NCI-H1105 treated with DMSO at 0.1 percent for 48 hours (cell line): ENCODE data around the gene RRAS.

Source experiments
- DNase-seq: peaks from one replicate; lab custom pipeline; 2025; lab: John Stamatoyannopoulos, UW

The RRAS gene

DNA sequence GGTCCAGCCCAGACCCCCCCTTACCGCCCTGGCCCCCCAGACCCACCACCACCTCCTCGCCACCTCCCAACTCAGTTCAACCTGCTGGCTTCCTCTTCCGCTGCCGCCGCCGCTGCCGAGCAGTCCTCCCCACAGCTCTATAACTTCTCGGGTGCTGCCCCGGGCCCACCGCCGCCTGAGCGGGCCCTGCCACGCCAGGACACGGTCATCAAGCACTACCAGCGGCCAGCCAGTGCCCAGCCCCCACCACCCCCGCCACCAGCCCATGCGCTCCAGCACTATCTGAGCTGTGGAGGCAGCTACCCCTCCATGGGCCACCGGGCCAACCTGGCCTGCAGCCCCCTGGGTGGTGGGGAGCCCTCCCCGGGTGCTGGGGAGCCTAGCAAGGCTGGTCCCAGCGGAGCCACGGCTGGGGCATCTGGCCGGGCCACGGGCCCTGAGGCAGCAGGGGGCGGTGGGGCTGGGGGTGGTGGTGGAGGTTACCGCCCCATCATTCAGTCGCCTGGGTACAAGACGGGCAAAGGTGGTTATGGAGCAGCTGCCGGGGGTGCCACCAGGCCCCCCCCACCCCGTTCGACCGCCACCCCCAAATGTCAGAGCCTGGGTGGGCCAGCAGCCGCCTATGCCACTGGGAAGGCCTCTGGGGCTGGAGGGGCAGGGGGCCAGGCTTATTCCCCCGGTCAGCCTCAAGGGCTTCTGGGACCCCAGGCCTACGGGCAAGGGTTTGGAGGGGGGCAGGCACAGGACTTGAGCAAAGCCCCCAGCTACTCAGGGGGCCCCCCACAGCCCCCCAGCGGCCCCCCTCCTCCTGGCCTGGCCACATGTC is 44.7 kb downstream of the RRAS start:
- no peak for DNase-seq

DNA sequence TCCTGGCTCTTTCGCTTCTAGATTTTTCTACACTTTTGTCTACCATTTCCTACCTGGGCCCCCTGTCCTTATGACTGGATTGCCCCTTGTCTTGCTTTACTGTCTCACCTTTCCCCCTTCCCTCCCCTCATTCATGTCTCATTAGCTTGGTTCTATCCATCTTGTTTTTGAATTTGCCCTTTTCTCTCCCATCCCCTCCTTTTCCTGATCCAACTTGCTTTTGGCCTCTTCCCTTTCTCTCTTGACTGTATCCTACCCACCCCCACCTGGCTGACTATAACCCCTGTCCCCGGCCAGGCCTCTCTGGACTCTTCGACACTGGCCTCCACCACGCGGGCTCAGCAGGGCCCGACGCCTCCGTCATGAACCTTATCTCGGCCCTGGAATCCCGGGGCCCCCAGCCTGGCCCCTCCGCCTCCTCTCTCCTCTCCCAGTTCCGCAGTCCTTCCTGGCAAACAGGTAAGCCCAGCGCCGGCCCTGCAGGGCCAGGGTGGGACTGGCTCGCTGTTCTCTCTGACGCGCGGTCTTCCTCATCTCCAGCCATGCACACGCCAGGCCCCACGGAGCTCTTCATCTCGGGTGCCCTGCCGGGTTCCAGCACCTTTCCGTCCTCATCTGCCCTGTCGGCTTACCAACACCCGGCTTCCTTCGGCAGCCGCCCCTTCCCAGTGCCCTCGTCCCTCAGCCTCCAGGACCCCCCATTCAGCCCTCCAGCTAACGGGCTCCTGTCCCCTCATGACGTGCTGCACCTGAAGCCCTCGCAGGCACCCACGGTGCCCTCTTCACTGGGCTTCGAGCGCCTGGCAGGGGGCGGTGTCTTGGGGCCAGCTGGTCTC is 45.6 kb downstream of the RRAS start:
- DNase-seq = no peak

DNA sequence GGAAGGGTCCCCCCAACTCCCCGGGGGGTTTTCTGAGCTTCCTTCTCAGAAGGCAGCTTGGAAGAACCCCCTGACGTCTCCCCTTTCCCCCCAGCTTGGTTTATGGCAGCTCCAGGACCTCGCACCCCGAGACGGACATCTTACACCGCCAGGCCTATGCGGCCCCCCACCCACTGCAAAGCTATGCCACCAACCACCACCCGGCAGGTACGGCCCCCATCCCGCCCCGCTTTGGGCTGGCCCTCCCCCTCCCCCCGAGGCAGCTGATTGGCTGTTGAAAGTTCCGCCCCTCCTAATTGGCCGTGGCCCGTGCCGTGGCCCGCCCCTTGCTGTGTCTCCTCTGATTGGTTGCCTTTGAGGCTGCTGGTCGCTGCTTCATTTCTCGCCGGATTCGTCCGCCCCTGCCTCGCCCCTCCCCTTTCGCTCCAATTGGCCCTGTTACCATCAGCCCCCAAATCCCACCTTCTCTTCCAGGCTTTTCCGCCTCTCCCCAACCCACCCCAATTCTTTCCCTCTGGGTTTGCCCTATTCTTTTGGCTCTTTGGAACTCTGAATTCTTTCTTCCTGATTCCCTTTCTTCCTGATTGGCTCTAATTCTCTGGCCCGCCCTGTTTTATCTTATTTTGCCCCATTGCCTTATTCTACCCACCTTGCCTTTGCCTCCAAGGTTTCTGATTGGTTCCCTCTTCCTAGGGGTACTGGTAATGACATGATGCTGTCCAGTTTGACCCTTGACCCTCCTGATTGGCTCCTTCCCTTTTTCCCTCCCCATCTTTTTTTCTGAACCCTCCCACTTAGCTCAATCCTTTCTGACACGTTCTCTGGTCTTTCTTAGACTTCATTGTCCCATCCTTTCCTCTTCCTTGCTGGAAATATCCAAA is 46.5 kb downstream of the RRAS start:
- DNase-seq = peak; percentile 95

DNA sequence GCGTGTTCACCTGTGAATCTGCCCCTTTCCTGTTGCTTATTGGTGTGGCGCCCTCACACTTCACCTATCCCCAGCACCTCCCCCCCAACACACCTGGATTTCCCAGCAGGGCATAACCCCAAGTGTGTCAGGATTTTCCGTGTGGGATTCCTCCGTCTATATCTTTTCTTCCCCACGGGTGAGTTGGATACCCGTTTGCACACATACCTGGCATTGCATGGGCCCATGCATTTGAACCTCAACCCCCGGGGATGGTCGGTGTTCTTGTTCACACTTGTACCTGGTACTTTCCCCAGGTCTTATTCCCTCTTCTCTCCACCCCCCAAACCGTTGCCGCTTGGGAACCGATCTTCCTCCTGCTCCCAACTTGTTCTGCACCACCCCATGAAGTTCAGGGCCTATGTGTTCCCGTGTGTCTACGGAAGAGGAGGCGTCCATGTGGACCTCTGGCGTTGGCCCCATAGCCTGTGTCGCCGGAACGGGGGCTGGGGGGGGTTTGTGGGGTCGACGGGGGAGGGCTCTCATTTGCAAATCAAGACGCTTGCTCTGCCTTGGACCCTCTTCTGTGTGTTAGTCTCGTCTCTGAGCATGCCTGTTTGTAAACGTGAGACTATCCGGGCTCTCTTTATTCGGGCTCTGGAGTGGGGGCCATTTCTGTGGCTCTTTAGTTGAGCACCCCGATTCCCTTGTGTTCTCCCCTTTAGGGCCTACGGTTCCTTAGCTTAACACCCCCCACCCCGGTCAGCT is 47.3 kb downstream of the RRAS start:
- DNase-seq = peak; percentile 39

DNA sequence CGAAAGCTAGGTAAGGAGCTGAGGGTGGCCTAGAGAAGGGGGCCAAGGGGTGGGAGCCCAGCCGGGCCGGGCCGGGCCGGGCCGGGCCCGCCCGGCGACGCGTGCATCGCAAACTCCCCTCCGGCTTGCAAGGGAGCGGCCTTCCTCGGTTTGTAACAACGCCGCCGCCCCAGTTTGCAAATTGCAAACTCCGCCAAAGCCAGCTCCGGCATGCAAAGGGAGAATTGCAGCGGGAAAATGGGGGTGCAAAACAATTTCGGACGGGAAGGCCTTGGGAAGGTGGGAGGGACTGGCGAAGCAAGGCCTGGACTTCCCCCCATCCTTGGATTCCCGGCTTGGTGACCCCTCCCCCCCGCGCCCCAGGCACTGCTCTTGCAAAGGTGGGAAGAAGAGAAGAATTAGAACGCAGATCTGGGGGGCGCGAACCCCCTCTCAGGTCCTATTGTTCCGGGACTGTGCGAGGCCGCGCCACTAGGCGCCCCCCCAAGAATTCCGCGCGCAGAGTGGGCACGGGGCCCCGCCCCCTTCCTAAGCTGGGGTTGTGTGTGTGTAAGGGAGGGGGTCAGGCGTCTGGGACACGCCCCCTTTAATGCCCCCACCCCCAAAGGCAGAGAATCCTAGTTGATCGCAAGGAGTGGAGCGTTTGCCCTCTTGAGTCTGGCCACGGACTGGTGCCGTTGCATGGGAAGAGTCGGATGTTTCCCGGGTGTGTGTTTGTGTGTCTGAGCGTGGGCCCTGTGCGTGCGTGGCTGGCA is 48.0 kb downstream of the RRAS start:
- peak; percentile 45 for DNase-seq

DNA sequence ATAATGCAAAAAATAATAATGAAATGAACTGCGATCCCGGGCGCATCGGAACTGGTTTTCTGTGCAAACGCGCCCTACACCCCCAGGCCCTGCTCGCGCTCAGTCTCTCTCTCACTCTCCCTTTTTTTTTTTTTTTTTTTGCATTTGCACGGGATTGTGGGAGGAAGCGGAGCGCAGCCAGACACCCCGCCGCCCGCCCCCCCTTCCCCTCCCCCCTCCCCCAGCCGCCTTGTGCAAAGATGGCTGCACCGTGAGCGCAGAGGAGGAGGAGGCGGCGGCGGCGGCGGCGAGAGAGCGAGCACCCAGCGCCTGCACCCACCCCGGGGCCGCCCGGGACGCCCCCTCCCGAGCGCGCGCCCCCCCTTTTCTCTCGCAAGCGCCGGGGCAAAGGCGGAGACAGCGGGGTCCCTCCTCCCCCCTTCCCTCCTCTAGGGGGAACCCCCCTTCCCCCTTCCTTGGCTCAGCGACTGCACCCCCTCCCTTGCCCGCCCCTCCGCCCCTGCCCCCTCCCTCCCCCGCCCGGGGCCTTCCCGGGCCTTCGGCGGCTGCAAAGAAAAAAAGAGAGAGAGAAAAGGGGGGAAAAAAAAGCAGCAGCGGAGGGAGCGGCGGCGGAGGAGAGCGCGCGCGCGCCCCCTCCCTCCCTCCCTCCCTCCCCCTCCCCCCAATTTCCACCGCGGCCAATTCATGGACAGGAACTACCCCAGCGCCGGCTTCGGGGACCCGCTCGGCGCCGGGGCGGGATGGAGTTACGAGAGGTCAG is 48.8 kb downstream of the RRAS start, which contains the start of gene PRR12:
TSS of gene PRR12 (plus strand) at position 212 of the 760 bp plus-strand sequence. CDS start at position 685, 473 bp downstream.
- DNase-seq = peak; percentile 68

DNA sequence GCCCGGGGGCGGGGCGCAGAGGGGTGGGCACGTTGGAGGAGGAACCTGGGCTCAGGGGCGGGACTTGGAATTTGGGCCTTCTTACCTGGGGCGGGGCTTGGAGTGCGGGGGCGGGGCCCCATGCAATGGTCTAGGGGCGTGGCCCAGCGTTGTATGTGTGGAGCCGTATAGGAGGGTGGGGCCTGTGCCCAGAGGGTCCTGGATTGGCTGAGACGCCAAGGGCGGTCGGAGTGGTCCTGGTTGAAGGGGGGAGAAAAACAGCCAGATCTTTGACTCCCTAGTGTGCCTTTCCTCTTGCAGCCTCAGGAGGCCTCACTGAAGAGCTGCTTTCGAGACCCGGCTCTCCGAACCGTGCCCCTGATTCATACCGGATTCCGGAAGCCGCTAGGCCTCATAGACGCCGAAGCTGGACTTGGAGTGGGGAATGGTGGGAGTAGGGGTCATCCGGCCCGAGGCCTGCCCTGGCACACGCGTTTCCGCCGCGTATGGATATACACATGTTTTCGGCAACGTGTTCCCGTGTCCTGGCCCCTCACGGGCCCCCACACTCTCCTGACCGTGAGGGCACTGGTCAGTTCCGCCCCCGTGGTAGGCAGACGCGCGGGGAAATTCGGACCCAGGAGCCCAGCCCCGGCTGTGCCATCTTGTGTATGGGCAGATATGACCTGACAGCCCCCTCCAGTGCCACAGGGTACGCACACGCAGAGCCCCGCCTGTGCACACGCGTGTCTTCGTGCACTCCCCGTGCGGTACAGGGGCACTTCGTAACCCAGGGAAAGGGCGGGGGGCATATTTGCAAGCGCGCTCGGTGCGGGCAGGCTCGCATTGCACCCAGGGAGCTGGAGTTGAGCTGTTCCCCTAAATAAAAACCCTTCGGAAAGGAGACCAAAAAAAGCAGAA is 49.6 kb downstream of the RRAS start:
- DNase-seq = peak; percentile 93

DNA sequence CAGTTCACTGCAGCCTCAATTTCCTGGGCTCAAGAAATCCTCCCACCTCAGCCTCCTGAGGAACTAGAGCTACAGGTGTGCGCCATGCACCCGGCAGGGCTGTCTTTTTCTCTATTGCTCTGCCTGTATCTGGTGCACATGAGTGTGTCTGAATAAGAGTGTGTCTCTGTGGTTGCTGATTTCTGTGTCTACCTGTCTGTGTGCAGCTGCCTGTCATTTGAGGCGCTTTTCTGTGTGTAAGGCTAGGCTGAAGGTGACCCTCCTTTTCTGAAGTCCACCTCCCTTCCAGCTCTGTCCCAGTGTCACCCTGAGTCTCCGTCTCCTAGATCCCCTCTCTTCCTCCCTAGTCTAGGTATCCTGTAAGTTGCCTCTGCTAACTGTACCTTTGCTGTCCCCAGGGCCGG is 50.4 kb downstream of the RRAS start:
- DNase-seq = no peak

DNA sequence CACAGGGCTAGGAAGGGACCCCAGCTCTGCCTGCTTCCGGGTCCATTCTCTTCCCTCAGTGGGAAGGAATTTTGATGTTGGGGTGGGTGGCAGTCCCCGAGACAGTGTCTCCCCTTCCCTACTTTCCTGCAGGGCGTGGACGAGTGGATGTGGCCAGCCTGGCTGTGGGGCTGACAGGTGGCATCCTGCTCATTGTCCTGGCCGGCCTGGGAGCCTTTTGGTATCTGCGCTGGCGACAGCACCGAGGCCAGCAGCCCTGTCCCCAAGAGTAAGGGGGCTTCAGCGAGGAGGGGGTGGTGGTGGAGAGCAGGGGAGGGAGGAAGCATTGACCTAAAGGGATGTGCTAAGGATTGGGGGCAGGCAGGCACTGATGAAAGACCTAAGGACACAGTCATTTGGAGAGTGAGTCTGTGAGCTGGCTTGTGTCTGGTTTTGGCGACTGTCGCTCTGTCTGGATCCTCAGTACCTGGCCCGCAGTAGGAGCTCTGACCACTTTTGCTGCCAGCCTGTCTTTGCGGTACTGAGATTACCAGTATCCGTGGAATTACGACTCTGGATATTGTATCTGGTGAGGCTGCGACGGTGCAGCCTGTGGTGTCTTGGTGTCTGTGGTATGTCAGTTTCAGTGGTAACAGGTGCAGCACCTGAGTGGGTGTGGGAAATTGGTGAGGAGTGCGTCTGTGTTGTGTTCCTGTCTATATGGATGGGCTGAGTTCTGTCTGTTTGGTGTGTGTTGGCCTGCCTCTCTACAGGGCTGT is 51.4 kb downstream of the RRAS start:
- no peak for DNase-seq

DNA sequence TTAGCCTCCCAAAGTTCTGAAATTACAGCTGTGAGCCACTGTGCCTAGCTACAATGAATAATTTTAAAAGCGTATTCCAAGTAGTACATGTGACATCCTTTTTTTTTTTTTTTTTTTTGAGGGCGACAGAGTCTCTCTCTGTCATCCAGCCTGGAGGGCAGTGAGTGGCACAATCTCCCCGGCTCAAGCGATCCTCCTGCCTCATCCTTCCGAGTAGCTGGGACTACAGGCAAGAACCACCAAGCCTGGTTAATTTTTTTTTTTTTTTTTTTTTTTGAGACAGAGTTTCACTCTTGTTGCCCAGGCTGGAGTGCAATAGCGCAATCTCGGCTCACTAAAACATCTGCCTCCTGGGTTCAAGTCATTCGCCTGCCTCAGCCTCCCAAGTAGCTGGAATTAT is 52.7 kb downstream of the RRAS start:
- DNase-seq = no peak
